Bronchial epithelial cell (primary cell): ENCODE measurements around the gene LRFN3. TPM values are rescaled to one million over a fixed set of nuclear protein-coding genes. Genes with fewer than 3 reads are reported as not detected.
A peak's percentile ranks its signal among the peaks of the same experiment; 100 is the strongest.

Experiments used
- DNase-seq: peaks from one replicate; pipeline ENCODE4 v3.0.0-alpha.2; 2010; ENCODE audit warnings: low read depth
- FAIRE-seq: peaks from 2 replicates; lab custom pipeline; 2011; peaks lifted over from hg19 to GRCh38; lab: Jason Lieb, UNC
- H3K27me3 ChIP-seq: 2 replicates; pipeline ENCODE4 v1.5.1; 2011; ENCODE audit warnings: low read length; ENCODE audit not compliant: control insufficient read depth, insufficient read depth
- H3K36me3 ChIP-seq: 2 replicates; pipeline ENCODE4 v1.5.1; 2011; ENCODE audit warnings: low read length; ENCODE audit not compliant: control insufficient read depth, insufficient read depth
- H3K4me3 ChIP-seq: 2 replicates; pipeline ENCODE4 v1.5.1; 2011; ENCODE audit warnings: mild to moderate bottlenecking, low read depth, low read length, control low read depth
- total RNA-seq: library from RNA; depleted of rRNA; stranded (reverse); fragments of >200 nt; gene quantifications from 2 replicates; pipeline ENCODE4 v1.2.1, GENCODE V29; 2014
- TF ChIP-seq, protein P1 (sequence below): IDR thresholded peaks from 2 replicates; pipeline ENCODE4 v1.5.1; 2011; ENCODE audit warnings: mild to moderate bottlenecking, moderate library complexity, low read length, control low read depth, inconsistent platforms; ENCODE audit not compliant: insufficient read depth, severe bottlenecking

The LRFN3 gene
- total RNA-seq, 1 donor from 2014 or later, result 0.79 TPM

DNA sequence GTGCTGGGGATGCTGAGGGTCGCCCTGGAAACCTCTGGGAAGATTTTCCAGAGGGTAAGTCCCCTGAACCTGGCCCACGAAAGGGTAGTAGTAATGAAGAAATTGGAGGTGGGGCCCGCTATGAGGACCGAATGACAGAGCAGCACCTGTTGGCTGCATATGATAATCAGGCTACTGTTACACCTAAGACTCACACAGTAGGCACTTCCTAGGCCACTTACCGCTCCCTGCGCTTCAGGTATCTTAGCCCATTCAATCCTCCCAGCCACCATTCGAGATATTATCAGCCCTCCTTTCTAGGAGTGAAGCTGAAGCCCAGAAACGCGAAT, 4.3 kb upstream of the LRFN3 start:
- Histone ChIP-seq H3K4me3 (no peak overlapping the region), H3K27me3 (no peaks in the 10 kb centered on the region), H3K36me3 (no peaks in the 10 kb centered on the region)
- TF ChIP-seq, protein P1, sequence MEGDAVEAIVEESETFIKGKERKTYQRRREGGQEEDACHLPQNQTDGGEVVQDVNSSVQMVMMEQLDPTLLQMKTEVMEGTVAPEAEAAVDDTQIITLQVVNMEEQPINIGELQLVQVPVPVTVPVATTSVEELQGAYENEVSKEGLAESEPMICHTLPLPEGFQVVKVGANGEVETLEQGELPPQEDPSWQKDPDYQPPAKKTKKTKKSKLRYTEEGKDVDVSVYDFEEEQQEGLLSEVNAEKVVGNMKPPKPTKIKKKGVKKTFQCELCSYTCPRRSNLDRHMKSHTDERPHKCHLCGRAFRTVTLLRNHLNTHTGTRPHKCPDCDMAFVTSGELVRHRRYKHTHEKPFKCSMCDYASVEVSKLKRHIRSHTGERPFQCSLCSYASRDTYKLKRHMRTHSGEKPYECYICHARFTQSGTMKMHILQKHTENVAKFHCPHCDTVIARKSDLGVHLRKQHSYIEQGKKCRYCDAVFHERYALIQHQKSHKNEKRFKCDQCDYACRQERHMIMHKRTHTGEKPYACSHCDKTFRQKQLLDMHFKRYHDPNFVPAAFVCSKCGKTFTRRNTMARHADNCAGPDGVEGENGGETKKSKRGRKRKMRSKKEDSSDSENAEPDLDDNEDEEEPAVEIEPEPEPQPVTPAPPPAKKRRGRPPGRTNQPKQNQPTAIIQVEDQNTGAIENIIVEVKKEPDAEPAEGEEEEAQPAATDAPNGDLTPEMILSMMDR, result no peak
- FAIRE-seq, result no peak
- no peak for DNase-seq

DNA sequence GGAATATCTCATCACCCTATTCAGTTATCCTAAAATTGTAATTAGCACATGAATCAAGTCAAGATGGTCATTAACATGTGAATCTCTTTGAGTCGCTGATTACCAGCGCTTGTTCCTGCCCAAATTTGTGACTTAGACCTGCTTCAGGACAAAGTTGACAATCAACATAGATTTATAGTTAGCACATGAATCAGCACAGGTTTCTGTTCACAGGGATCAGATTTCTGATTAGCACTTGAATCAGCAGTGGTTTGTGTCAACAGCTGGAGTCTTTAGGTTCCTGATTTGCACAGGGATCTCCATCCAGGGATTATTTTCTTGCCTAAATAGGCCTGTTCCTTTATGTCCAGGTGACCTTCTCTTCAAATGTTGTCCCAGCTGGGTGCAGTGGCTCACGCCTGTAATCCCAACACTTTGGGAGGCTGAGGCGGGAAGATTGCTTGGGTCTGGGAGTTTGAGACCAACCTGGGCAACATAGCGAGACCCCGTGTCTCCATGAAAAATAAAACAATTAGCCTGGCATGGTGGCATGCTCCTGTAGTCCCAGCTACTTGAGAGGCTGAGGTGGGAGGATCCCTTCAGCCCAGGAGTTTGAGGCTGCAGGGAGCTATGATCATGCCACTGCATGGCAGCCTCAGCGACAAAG, 3.8 kb upstream of the LRFN3 start:
- no peak overlapping the region for H3K4me3 ChIP-seq
- DNase-seq (no peak), FAIRE-seq (no peak)
- TF ChIP-seq, protein P1, result no peak
- H3K36me3 ChIP-seq, result no peaks in the 10 kb centered on the region
- no peaks in the 10 kb centered on the region for H3K27me3 ChIP-seq

DNA sequence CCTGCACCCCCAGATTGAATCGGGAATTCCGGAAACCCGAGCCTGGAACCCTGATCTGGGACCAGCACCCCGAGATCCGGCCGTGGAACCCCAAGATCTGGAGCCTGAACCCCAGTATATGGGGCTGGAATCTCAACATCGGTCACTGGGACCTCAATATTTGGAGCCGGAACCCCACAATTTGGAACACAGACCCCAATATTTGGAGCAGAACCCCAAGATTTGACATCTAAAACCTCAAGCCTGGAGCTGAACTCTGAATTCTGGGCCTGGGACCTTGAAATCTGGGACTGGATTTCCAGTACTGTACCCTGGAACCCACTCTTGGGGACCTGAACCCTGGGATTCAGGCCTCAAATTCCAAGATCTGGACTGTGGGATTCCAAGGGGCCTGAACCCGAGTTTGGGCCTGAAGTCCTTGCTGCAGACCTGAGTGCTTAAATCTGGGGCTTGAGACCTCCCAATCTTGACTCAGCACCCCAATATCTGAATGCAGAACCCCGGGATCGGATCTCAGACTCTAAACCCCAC, 629 bp downstream of the LRFN3 start:
- Histone ChIP-seq H3K27me3 (no peaks in the 10 kb centered on the region), H3K36me3 (no peaks in the 10 kb centered on the region), H3K4me3 (peak overlapping the region; percentile 51)
- FAIRE-seq (no peak), DNase-seq (no peak)
- TF ChIP-seq, protein P1, result no peak

DNA sequence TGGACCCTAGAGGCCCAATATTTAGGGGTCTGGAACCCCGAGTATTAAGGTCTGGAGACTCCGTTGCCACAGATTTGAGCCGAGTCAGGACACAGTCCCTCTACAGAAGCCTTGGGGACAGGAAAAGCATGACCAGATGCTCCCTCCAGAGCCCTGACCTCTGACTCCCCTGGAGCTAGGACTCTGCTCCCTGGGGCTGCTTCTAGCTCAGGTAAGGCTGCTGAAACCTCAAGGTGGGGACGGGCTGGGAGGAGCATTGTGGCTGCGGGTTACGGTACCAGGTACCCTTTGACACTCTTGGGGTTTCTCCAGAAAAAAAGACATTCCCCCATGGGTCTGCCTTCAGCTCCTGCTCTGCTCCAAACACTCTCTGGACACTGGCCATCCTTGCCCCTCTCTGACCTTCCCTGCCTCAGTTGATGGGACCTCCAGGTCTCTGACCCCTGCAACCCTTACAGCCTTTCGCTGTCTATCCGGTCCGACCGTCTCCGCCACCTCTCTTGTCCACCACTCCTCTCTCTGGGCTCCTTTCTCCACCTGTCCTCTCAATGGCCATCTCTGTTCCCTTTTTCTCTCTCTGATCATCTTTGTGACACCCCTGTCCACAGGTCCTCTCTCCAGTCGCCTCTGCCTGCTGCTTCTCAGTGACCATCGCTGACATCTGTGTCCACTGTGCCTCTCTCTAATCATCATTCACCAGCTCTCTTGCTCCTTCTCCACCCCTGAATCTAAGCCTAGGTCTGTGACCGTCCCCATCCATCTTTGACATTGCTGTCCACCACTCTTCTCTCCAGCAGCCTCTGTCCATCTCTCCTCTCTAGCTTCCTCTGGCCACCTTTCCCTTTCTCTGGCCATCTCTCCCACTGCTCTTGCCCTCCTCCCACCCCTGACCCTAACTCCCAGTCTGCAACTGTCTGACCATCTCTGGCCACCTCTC, 1.4 kb downstream of the LRFN3 start:
- Histone ChIP-seq H3K4me3 (peak overlapping the region; percentile 51), H3K27me3 (no peaks in the 10 kb centered on the region), H3K36me3 (no peaks in the 10 kb centered on the region)
- FAIRE-seq (no peak), DNase-seq (no peak)
- TF ChIP-seq, protein P1, result no peak

DNA sequence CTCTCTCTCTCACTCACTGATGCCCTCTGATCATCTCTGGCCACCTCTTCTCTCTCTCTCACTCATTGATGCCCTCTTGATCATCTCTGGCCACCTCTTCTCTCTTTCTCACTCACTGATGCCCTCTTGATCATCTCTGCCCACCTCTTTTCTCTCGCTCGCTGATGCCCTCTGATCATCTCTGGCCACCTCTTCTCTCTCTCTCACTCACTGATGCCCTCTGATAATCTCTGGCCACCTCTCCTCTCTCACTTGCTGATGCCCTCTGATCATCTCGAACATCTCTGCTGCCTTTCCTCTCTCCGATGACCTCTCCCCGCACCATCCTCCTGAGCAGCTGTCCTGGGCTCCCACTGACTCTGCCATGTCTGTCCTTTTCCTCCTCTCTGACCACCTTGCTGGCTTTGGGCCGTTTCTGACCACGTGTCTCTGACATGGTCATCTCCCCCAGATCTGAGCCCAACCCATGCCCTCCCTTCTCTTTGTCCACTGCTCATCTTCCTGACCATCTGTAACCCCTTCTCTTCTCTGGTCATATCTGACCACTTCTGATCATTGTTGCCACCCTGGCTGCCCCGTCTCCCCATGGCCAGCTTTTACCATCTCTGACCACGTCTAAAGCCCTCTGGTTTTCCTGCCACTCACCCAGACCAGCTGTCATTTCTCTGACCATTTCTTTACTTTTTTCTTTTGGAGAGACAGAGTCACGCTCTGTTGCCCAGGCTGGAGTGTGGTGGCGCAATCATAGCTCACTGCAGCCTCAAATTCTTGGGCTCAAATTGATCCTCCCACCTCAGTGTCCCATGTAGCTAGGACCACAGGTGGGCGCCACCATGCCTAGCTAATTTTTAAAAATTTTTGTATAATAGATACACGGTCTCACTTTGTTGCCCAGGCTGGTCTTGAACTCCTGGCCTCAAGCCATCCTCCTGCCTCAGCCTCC, 2.4 kb downstream of the LRFN3 start:
- no peak for FAIRE-seq
- no peaks in the 10 kb centered on the region for H3K27me3 ChIP-seq
- TF ChIP-seq, protein P1, result no peak
- no peak for DNase-seq
- no peaks in the 10 kb centered on the region for H3K36me3 ChIP-seq
- H3K4me3 ChIP-seq, result no peak overlapping the region
